Tibial nerve (tissue), 3 donors: ENCODE data around the gene CD24.

ENCODE experiments used
- CTCF ChIP-seq, 5 experiments: fragments of 200-600 bp in 3 of 5; fragments of 450-650 bp in 2 of 5; sonication (generic) in 3 of 5; IDR thresholded peaks; one replicate each; pipeline ENCODE4 v1.5.1; 2016 to 2019; ENCODE audit warnings: antibody characterized with exemption in 5 of 5, mild to moderate bottlenecking in 3 of 5, moderate library complexity in 2 of 5
- POLR2A ChIP-seq, 2 donors: fragments of 450-650 bp; IDR thresholded peaks; one replicate each; pipeline ENCODE4 v1.6.1; 2017; ENCODE audit warnings: antibody characterized with exemption in 2 of 2, mild to moderate bottlenecking in 2 of 2, moderate library complexity in 2 of 2

GRCh38 chr6:106981926-106982325 lies 7.4 kb upstream of the CD24 start:
- TF ChIP-seq CTCF (IDR thresholded peaks at IDR 0.05): no peak
- TF ChIP-seq POLR2A (IDR thresholded peaks at IDR 0.05): no peak
